ENCODE measurements around the gene KIAA1328. TPM values are rescaled to one million over a fixed set of nuclear protein-coding genes. Genes with fewer than 3 reads are reported as not detected.

The KIAA1328 gene
- total RNA-seq, 2 donors from 2014 or later: 14.4 to 22.7 TPM

DNA sequence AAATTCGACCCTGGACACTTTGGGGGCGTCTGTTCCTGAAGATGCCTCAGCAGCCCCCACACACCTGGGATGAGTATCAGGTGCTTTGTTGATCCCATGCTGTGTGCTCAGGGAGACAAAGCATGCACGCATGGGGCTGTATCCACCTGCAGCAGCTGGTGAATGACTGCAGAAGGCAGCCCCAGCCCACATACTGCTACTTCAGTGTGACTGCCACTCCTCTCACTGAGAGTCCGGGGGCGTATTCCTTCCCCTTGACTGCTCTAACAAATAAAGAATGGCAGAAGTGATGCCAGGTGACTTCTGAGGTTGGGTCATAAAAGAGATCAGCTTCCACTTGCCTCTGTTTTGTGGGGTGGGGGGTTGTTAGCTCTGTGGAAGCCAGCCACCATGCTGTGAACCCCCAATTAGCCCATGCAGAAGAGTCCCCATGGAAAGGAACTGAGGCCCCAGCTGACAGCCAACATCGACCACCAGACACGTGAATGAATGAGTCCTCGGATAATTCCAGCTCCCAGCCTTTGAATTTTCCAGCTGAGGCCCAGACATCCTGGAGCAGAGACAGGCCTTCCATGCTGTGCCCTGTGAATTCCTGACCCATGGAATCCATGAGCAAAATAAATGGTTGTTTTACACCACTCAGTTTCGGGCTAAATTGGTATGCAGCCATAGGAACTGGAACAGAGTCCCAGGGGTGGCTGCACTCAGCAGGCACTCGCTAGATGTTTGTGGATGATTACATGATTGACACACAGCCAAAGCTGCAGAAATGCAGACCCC is 447.4 kb downstream of the KIAA1328 start:
- Histone ChIP-seq H3K36me3 (no peaks in the 10 kb centered on the region), H3K27ac (no peak overlapping the region), H3K4me3 (no peak overlapping the region), H3K4me1 (ENCODE audit: control insufficient read depth in 1 of 2, low read depth in 2 of 2) (no peaks in the 10 kb centered on the region), H3K9me3 (no peaks in the 10 kb centered on the region), H3K27me3 (replicated peaks; ENCODE audit: insufficient read depth) (no peaks in the 10 kb centered on the region)
- TF ChIP-seq, protein P1, sequence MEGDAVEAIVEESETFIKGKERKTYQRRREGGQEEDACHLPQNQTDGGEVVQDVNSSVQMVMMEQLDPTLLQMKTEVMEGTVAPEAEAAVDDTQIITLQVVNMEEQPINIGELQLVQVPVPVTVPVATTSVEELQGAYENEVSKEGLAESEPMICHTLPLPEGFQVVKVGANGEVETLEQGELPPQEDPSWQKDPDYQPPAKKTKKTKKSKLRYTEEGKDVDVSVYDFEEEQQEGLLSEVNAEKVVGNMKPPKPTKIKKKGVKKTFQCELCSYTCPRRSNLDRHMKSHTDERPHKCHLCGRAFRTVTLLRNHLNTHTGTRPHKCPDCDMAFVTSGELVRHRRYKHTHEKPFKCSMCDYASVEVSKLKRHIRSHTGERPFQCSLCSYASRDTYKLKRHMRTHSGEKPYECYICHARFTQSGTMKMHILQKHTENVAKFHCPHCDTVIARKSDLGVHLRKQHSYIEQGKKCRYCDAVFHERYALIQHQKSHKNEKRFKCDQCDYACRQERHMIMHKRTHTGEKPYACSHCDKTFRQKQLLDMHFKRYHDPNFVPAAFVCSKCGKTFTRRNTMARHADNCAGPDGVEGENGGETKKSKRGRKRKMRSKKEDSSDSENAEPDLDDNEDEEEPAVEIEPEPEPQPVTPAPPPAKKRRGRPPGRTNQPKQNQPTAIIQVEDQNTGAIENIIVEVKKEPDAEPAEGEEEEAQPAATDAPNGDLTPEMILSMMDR (IDR thresholded peaks at IDR 0.05): no peak
- no peak for ATAC-seq (ENCODE audit: insufficient number of reproducible peaks, low FRiP score, low read depth)
- no peak for DNase-seq (ENCODE audit: low spot score)

DNA sequence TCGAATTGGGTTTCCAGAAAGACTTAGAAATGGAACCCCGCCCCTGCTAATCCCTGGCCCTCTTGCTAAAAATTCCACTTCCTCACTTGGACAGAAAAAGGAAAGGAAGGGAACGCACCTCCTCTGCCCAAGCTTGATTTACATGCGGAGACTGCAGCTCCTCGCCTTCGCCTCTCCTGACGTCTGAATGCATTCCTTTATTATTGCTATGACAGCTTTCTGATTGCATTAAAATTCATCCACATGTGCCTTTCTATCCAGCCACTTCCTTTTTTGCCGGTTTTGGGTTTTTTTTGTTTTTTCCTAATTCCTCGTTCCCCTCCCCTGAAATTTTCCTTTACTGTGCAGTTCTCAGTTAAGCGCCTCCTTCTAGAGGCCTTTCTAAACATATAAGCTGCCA is 448.9 kb downstream of the KIAA1328 start:
- Histone ChIP-seq H3K27me3 (replicated peaks; ENCODE audit: insufficient read depth) (no peaks in the 10 kb centered on the region), H3K4me1 (ENCODE audit: control insufficient read depth in 1 of 2, low read depth in 2 of 2) (no peaks in the 10 kb centered on the region), H3K36me3 (no peaks in the 10 kb centered on the region), H3K4me3 (no peak overlapping the region), H3K9me3 (no peaks in the 10 kb centered on the region), H3K27ac (no peak overlapping the region)
- TF ChIP-seq, protein P1 (IDR thresholded peaks at IDR 0.05): no peak
- no peak for ATAC-seq (ENCODE audit: insufficient number of reproducible peaks, low FRiP score, low read depth)
- no peak for DNase-seq (ENCODE audit: low spot score)

Other genes with a start within 250 kb of the KIAA1328 start
- 100 to 1,000 TPM in 1 of 2 donors, 10 to 100 TPM in 1; 83.0 to 150 TPM for gene TPGS2, start 125 bp upstream of the KIAA1328 start, total RNA-seq